HG02885 (cell line): Measurements from ENCODE around the gene RASGRP3.
A peak's percentile ranks its signal among the peaks of the same experiment; 100 is the strongest.
"Not testable (repeated sequence)": the region's sequence is repeated elsewhere in the genome, so short reads cannot be mapped to it uniquely, and the experiment has no call there.

Source experiments
- ATAC-seq: cut with Tn5 transposase; IDR thresholded peaks from one replicate; pipeline ENCODE4 v1.9.1; 2021; ENCODE audit warnings: mild to moderate bottlenecking; ENCODE audit not compliant: unreplicated experiment, poor library complexity

RASGRP3 gene

GRCh38 chr2:33452545-33452944, 23.9 kb upstream of the RASGRP3 start:
- ATAC-seq, result no peak

GRCh38 chr2:33453905-33454479, 22.5 kb upstream of the RASGRP3 start:
- ATAC-seq, result no peak

GRCh38 chr2:33457556-33458247, 18.7 kb upstream of the RASGRP3 start:
- peak; percentile 95 for ATAC-seq

GRCh38 chr2:33458248-33458819, 18.1 kb upstream of the RASGRP3 start:
- no peak for ATAC-seq

- no peak for ATAC-seq
Measured at GRCh38 chr2:33459745-33460144, 16.7 kb upstream of the RASGRP3 start.

GRCh38 chr2:33462512-33462911, 13.9 kb upstream of the RASGRP3 start:
- not testable (repeated sequence) for ATAC-seq

- no peak for ATAC-seq
Measured at GRCh38 chr2:33467413-33467812, 9.0 kb upstream of the RASGRP3 start.

- ATAC-seq, result no peak
Measured at GRCh38 chr2:33469238-33469637, 7.2 kb upstream of the RASGRP3 start.

- peak; percentile 51 for ATAC-seq
Measured at GRCh38 chr2:33475224-33476130, 972 bp upstream of the RASGRP3 start.

GRCh38 chr2:33476793-33477190, 343 bp downstream of the RASGRP3 start:
- no peak for ATAC-seq

GRCh38 chr2:33477473-33478468, 1.3 kb downstream of the RASGRP3 start:
- peak; percentile 40 for ATAC-seq

GRCh38 chr2:33478968-33479731, 2.7 kb downstream of the RASGRP3 start:
- ATAC-seq, result peak; percentile 13

GRCh38 chr2:33482518-33482917, 6.1 kb downstream of the RASGRP3 start:
- ATAC-seq, result no peak

GRCh38 chr2:33484042-33484621, 7.7 kb downstream of the RASGRP3 start:
- ATAC-seq, result peak; percentile 28

GRCh38 chr2:33485051-33485450, 8.6 kb downstream of the RASGRP3 start:
- no peak for ATAC-seq

GRCh38 chr2:33486544-33486943, 10.1 kb downstream of the RASGRP3 start:
- ATAC-seq, result no peak

- ATAC-seq, result peak; percentile 51
Measured at GRCh38 chr2:33488178-33488690, 11.8 kb downstream of the RASGRP3 start.
